Stimulated activated CD8-positive, alpha-beta memory T cell treated with anti-CD3 and anti-CD28 coated beads, Interleukin-15, amount 100 ng/mL, for 24 hours (primary cell): ENCODE measurements around the gene CATSPERZ.
"Not testable (repeated sequence)": the region's sequence is repeated elsewhere in the genome, so short reads cannot be mapped to it uniquely, and the experiment has no call there.

Experiments used
- DNase-seq: peaks from one replicate; pipeline ENCODE4 v3.0.0-alpha.2; 2020; ENCODE audit warnings: low read depth

CATSPERZ gene

GRCh38 chr11:64304316-64305072 is 4.3 kb downstream of the CATSPERZ start:
- peak; percentile 95 for DNase-seq

GRCh38 chr11:64305075-64305690 is 5.0 kb downstream of the CATSPERZ start, which contains the start of gene ESRRA:
Gene ESRRA (plus strand): TSS chr11:64305524. CDS start chr11:64307180, 1,656 bp downstream.
- DNase-seq, result peak; percentile 98

GRCh38 chr11:64305691-64306562 is 5.8 kb downstream of the CATSPERZ start:
- peak; percentile 29 for DNase-seq

- DNase-seq, result no peak
Observed at GRCh38 chr11:64306563-64306875, 6.4 kb downstream of the CATSPERZ start.

- DNase-seq, result no peak
Observed at GRCh38 chr11:64306876-64307622, 6.9 kb downstream of the CATSPERZ start.

- DNase-seq, result not testable (repeated sequence)
Observed at GRCh38 chr11:64307795-64308194, 7.6 kb downstream of the CATSPERZ start.

GRCh38 chr11:64312947-64313346 is 12.8 kb downstream of the CATSPERZ start:
- no peak for DNase-seq

- DNase-seq, result no peak
Observed at GRCh38 chr11:64313491-64314145, 13.5 kb downstream of the CATSPERZ start.

GRCh38 chr11:64314146-64314804 is 14.1 kb downstream of the CATSPERZ start:
- DNase-seq, result no peak

GRCh38 chr11:64314805-64315561 is 14.8 kb downstream of the CATSPERZ start:
- DNase-seq, result no peak

GRCh38 chr11:64315667-64316526 is 15.7 kb downstream of the CATSPERZ start:
- DNase-seq, result not testable (repeated sequence)

- no peak for DNase-seq
Observed at GRCh38 chr11:64316672-64317324, 16.6 kb downstream of the CATSPERZ start.

GRCh38 chr11:64317325-64317960 is 17.3 kb downstream of the CATSPERZ start, which contains the start of gene TRMT112:
Gene TRMT112 (minus strand): TSS chr11:64317559. CDS start chr11:64317526, 33 bp downstream.
- DNase-seq, result peak; percentile 85

GRCh38 chr11:64317961-64318765 is 18.0 kb downstream of the CATSPERZ start, which contains the start of gene PRDX5:
Gene PRDX5 (plus strand): TSS chr11:64318121. CDS start chr11:64318216, 95 bp downstream.
- DNase-seq, result peak; percentile 83

- DNase-seq, result no peak
Observed at GRCh38 chr11:64318766-64319761, 18.9 kb downstream of the CATSPERZ start.

- no peak for DNase-seq
Observed at GRCh38 chr11:64320556-64320955, 20.4 kb downstream of the CATSPERZ start.
